Measurements from ENCODE around the gene PPARG. TPM values are rescaled to one million over a fixed set of nuclear protein-coding genes. Genes with fewer than 3 reads are reported as not detected.
A peak's percentile ranks its signal among the peaks of the same experiment; 100 is the strongest.

Gene PPARG
- total and polyA plus RNA-seq, 2 of the 13 experiments (the other 11 are each of a cell fraction or from before 2014, with no cell fraction given), result 13.9 to 58.3 TPM

DNA sequence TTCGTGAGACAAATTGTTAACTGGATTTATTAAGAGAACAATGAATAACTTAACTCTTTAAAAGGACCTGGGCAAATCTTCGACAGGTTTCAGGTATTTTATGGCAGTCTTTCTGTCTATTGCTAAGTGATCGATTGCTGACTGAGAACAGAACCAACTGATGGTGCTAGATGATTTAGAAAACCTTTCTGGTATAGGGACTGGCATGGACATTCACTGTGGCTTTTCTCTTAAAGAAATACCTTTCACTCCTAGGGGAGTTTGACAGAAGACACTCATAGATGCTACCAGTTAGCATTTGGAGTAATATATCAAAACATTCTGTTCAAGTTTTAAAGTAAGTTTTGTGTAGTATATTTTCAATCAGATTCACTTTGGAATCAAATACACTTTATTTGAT lies 654 bp downstream of the PPARG start:
- in situ Hi-C loops (cut with HindIII; ENCODE audit: extremely low pct_ligation_motif_present, low pct_unique_long_range_greater_than_20kb) (loop anchor here (5.0 kb wide), 1 partner anchor 193 kb away; the partner anchor contains the start of gene TSEN2), intact Hi-C loops (cut with micrococcal nuclease; ENCODE audit: unreplicated experiment) (loop anchor here (5.0 kb wide), 2 partner anchors 118 to 193 kb away; partner anchors contain the start of gene TSEN2)
- TF ChIP-seq HDAC6 (IDR thresholded peaks at IDR 0.05; ENCODE audit: low read depth, low read length) (no peak), SOX13 (IDR thresholded peaks at IDR 0.05) (no peak), SOX13 (CRISPR knock-in tag; conservative IDR thresholded peaks at IDR 0.05 in 1 of 2, IDR thresholded peaks at IDR 0.05 in 1 of 2) (0 out of 4 replicates have a peak, but pooled peaks of 1 of the 2 experiments have one; percentile 19), REL (CRISPR knock-in tag; conservative IDR thresholded peaks at IDR 0.05) (no peak), ZNF776 (CRISPR knock-in tag; IDR thresholded peaks at IDR 0.05) (no peak), NR2F2 (IDR thresholded peaks at IDR 0.05; ENCODE audit: borderline replicate concordance, low read depth) (no peak), SAP130 (CRISPR knock-in tag; IDR thresholded peaks at IDR 0.05; ENCODE audit: low read depth) (peak; percentile 24; the same call in 1 of the 2 replicates), SETDB1 (CRISPR knock-in tag; IDR thresholded peaks at IDR 0.05; ENCODE audit: borderline replicate concordance) (no peak), ZNF251 (CRISPR knock-in tag; IDR thresholded peaks at IDR 0.05) (no peak), NKX3-1 (CRISPR knock-in tag; IDR thresholded peaks at IDR 0.05) (no peak)
- TF ChIP-seq, protein P1, sequence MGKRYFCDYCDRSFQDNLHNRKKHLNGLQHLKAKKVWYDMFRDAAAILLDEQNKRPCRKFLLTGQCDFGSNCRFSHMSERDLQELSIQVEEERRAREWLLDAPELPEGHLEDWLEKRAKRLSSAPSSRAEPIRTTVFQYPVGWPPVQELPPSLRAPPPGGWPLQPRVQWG (CRISPR knock-in tag; IDR thresholded peaks at IDR 0.05; ENCODE audit: borderline replicate concordance, low read depth), result no peak
- TF ChIP-seq, protein P2, sequence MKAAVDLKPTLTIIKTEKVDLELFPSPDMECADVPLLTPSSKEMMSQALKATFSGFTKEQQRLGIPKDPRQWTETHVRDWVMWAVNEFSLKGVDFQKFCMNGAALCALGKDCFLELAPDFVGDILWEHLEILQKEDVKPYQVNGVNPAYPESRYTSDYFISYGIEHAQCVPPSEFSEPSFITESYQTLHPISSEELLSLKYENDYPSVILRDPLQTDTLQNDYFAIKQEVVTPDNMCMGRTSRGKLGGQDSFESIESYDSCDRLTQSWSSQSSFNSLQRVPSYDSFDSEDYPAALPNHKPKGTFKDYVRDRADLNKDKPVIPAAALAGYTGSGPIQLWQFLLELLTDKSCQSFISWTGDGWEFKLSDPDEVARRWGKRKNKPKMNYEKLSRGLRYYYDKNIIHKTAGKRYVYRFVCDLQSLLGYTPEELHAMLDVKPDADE (CRISPR knock-in tag; IDR thresholded peaks at IDR 0.05), result no peak
- no peaks in the 10 kb centered on the region; a peak in 1 of 5 replicates for H3K27me3 ChIP-seq (ENCODE audit: control insufficient read depth in 1 of 2, insufficient read depth in 2 of 2, low read length in 2 of 2)
- peaks cover 55% of the 10 kb centered on the region for H3K79me2 ChIP-seq (ENCODE audit: insufficient read depth, low read length)
- peak overlapping the region; percentile 72 for H3K4me2 ChIP-seq (ENCODE audit: low read depth, low read length)
- no peaks in the 10 kb centered on the region for H3K9me3 ChIP-seq (ENCODE audit: low read length)
- peaks cover 31% of the 10 kb centered on the region for H3K4me1 ChIP-seq (ENCODE audit: insufficient read depth, low read length)
- ATAC-seq (no peak), FAIRE-seq (no peak), DNase-seq (ENCODE audit: low spot score) (no peak)
- H4K20me1 ChIP-seq (ENCODE audit: insufficient read depth, low read length), result no peaks in the 10 kb centered on the region
- peak overlapping the region; percentile 68 to 97 (median 90); a peak in 5 of 6 replicates for H3K4me3 ChIP-seq (replicated peaks in 1 of 3; ENCODE audit: insufficient read depth in 1 of 3, low read depth in 2 of 3, low read length in 3 of 3)
- no peaks in the 10 kb centered on the region for H3K36me3 ChIP-seq (replicated peaks in 1 of 2; ENCODE audit: control insufficient read depth in 1 of 2, insufficient read depth in 2 of 2, low read length in 2 of 2)
- no peak overlapping the region for H3K27ac ChIP-seq (ENCODE audit: extremely low read length, insufficient read depth, low read length)
- CTCF ChIA-PET (ENCODE audit: low intra/inter-chr PET ratio, low total read pairs), result no interaction called here
- peak overlapping the region; percentile 86 for H3K9ac ChIP-seq (ENCODE audit: insufficient read depth, low read depth, low read length)
- H2AFZ ChIP-seq (ENCODE audit: low read length), result no peak overlapping the region
- POLR2A ChIA-PET, result interaction anchor here (1.9 to 2.0 kb wide), 2 partner anchors 117 to 190 kb away, joined by 7 to 11 read pairs; no protein-coding TSS in a partner anchor
- WGBS (ENCODE audit: low lambda C conversion rate), result 27% methylated on average over 3 of the region's 3 CpGs
- BruUV-seq (replicated peaks), result no TSS peak

Measured in HepG2 (cell line).